Measurements from ENCODE around the gene NME3. TPM values are rescaled to one million over a fixed set of nuclear protein-coding genes. Genes with fewer than 3 reads are reported as not detected.

The NME3 gene
- total RNA-seq, 2 donors from 2014 or later: 68.1 to 165 TPM

DNA sequence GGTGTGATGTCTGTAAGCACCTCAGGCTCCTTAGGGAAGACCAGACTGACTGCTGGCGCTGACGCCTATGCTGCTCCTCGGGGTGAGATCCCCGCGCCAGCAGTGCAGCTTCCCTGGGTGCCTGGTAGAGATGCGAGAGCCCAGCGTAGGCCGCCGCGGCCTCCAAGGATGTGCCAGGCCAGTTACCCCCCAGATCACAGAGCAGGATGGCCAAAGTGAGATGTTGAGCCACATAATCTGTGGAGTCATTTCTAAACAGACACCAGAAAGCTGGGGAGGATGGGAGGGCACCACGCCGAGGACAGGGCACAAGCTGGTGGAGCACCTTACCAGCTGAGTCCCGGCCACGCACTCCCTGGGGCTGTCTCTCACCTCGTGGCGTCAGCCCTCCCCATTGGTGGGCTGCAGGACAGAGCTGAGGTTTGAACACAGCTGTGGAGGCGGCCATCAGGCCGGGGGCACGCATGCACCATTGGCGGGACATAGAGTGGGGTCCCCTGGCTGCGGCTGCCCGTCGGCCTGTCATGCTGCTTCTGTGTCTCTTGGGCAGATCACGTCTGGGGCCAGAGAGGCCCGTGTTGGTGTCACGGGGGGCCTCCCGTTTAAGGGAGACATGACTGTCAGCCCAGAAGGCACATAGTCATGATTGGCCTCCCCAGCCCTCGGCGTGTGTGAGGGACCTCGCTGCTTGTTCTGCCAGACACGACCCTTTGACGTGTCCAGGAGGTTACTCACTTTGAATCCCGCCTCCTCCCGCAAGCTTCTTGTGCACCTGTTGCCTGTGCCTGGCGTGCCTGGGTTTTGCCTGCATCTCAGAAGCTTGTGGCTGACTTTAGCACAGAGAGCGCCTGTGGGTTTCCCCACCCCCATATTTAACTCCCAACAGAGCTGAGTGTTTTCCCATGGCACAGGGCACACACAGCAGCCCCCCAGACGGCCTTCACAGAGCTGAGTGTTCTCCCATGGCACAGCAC, 43.4 kb downstream of the NME3 start:
- no peak for DNase-seq (ENCODE audit: low spot score)
- H3K4me3 ChIP-seq: no peak overlapping the region
- H3K27me3 ChIP-seq (replicated peaks; ENCODE audit: insufficient read depth): no peaks in the 10 kb centered on the region
- H3K9me3 ChIP-seq: no peaks in the 10 kb centered on the region
- no peak for TF ChIP-seq CTCF (IDR thresholded peaks at IDR 0.05)
- no peak for ATAC-seq (ENCODE audit: insufficient number of reproducible peaks, low FRiP score, low read depth)
- peaks cover 36% of the 10 kb centered on the region for H3K36me3 ChIP-seq
- peaks cover 5 to 6% of the 10 kb centered on the region in 2 donors for H3K4me1 ChIP-seq (ENCODE audit: control insufficient read depth in 1 of 2, low read depth in 2 of 2)
- no peak overlapping the region for H3K27ac ChIP-seq

DNA sequence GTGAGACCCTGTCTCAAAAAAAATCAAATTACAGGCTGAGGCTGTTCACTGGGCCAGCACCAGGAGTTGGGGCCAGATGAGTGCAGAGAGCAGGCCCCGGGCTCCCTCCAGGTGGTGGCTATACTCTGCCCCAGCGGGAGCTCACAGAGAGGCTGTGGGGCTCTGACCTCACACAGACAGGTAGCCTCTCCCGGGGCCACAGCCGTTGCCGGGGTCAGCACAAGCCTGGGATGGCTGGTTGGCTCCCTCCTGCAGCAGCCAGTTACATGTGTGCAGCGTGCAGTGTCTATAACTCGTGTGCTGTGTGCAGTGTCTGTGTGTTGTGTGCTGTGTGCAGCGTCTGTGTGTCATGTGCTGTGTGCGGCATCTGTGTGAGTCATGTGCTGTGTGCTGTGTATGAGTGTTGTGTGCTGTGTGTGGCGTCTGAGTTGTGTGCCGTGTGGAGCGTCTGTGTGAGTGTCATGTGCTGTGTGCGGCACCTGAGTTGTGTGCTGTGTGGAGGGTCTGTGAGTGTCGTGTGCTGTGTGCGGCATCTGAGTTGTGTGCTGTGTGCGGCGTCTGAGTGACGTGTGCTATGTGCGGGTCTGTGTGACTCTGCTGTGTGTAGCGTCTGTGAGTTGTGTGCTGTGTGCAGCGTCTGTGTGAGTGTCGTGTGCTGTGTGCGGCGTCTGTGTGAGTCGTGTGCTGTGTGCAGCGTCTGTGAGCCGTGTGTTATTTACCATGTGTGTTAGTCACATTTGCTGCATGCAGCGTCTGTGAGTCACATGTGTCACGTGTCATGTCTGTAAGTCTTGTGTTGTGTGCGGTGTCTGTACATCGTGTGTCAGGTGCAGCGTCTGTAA, 44.5 kb downstream of the NME3 start:
- no peak for TF ChIP-seq CTCF (IDR thresholded peaks at IDR 0.05)
- Histone ChIP-seq H3K27me3 (replicated peaks; ENCODE audit: insufficient read depth) (no peaks in the 10 kb centered on the region), H3K27ac (no peak overlapping the region), H3K9me3 (no peaks in the 10 kb centered on the region), H3K36me3 (peaks cover 32% of the 10 kb centered on the region), H3K4me3 (no peak overlapping the region), H3K4me1 (ENCODE audit: control insufficient read depth in 1 of 2, low read depth in 2 of 2) (peaks cover 11 to 16% of the 10 kb centered on the region in 2 donors)
- ATAC-seq (ENCODE audit: insufficient number of reproducible peaks, low FRiP score, low read depth) (no peak), DNase-seq (ENCODE audit: low spot score) (no peak)

DNA sequence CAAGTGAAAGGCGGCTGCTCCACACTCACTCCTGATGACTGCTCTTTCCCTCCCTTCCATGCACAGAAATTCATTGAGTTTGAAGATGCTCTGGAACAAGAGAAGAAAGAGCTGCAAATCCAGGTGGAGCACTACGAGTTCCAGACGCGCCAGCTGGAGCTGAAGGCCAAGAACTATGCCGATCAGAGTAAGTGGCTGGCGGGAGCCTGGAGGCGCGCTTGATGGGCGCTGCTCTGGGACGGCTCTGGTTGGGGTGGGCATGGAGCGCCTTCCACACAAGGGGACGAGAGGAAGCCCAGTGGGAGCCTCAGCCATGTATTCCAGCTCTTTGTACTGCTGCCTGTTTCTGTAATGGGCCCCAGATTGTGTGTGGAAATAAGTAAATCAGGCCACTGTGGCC, 46.9 kb downstream of the NME3 start:
- Histone ChIP-seq H3K4me1 (ENCODE audit: control insufficient read depth in 1 of 2, low read depth in 2 of 2) (peaks cover 14 to 22% of the 10 kb centered on the region in 2 donors), H3K9me3 (no peaks in the 10 kb centered on the region), H3K4me3 (no peak overlapping the region), H3K36me3 (peaks cover 30% of the 10 kb centered on the region), H3K27ac (no peak overlapping the region), H3K27me3 (replicated peaks; ENCODE audit: insufficient read depth) (no peaks in the 10 kb centered on the region)
- DNase-seq (ENCODE audit: low spot score): no peak
- no peak for TF ChIP-seq CTCF (IDR thresholded peaks at IDR 0.05)
- ATAC-seq (ENCODE audit: insufficient number of reproducible peaks, low FRiP score, low read depth): no peak

- H3K9me3 ChIP-seq: no peaks in the 10 kb centered on the region
- peaks cover 14 to 22% of the 10 kb centered on the region in 2 donors for H3K4me1 ChIP-seq (ENCODE audit: control insufficient read depth in 1 of 2, low read depth in 2 of 2)
- ATAC-seq (ENCODE audit: insufficient number of reproducible peaks, low FRiP score, low read depth): no peak
- H3K36me3 ChIP-seq: peaks cover 22% of the 10 kb centered on the region
- peak; percentile 72 for TF ChIP-seq CTCF (IDR thresholded peaks at IDR 0.05)
- H3K27me3 ChIP-seq (replicated peaks; ENCODE audit: insufficient read depth): no peaks in the 10 kb centered on the region
- no peak overlapping the region for H3K27ac ChIP-seq
- DNase-seq (ENCODE audit: low spot score): no peak
- H3K4me3 ChIP-seq: no peak overlapping the region
These were observed 47.7 kb downstream of the NME3 start for GRCh38 chr16:1723450-1724147.
